PC-9 (cell line): ENCODE results near the gene STAG3.

Source experiments
- CTCF ChIP-seq: fragments of 200-600 bp; sonication (generic); conservative IDR thresholded peaks from 2 replicates; pipeline ENCODE4 v1.6.1; 2017; ENCODE audit warnings: mixed run types, antibody characterized with exemption, mild to moderate bottlenecking, moderate library complexity
- EZH2 ChIP-seq: fragments of 200-600 bp; sonication (generic); IDR thresholded peaks from 2 replicates; pipeline ENCODE4 v1.8.0; 2017; ENCODE audit warnings: antibody characterized with exemption, low read depth

- TF ChIP-seq CTCF: no peak
- no peak for TF ChIP-seq EZH2
Observed at GRCh38 chr7:100195222-100195621, 17.5 kb downstream of the STAG3 start.
